22Rv1 (cell line): Measurements from ENCODE around the gene SNX13.

Source experiments
- CTCF ChIP-seq: fragments of 450-650 bp; IDR thresholded peaks from 2 replicates; pipeline ENCODE4 v1.5.1; 2017; ENCODE audit warnings: mild to moderate bottlenecking
- ZFX ChIP-seq: fragments of 450-650 bp; IDR thresholded peaks from 2 replicates; pipeline ENCODE4 v1.6.1; 2017; ENCODE audit warnings: antibody characterized with exemption, borderline replicate concordance

DNA sequence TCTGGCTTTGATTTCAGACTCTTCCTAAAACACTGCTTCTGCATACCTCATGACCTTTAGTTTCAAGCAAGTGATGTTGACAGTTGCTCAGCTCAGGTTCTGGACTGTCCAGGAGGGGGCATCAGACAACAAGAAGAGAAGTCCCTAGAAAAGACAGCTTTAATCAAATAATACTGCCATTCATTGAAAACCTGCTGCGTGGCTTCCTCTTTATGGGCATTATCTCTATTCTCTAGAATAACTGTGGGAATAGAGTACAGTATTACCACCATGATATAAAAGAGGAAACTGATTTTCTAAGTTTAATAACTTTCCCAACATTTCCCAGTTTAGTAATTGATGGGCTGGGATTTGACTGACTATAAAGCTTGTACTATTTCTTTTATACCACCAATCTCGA is 170.4 kb downstream of the SNX13 start:
- TF ChIP-seq CTCF (peak; percentile 93), ZFX (no peak)
